ENCODE measurements around the gene TOX3. TPM values are rescaled to one million over a fixed set of nuclear protein-coding genes. Genes with fewer than 3 reads are reported as not detected.

Gene TOX3
- total RNA-seq, 2 donors from 2014 or later: 50.5 to 53.0 TPM

DNA sequence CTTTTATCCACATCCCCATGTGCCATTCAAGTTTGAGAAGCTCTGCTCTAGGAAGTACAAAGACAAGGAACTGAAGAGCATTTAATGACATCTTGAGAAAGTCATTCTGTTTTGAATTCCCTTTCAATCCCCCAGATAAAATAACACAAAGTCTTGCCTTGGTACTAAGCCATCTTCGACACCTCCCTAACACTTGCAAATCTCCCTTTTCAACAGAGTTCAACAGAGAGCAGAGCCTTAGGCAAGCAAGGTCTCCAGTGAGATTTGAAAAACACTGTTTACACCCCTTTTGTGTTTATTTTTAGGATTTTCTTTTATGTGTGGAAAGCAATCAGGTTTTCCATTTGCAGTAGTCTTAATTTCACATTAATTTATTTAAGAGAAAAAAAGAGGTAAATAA lies 13.6 kb downstream of the TOX3 start:
- no peak for DNase-seq
- no peak overlapping the region for H3K27ac ChIP-seq
- H3K4me3 ChIP-seq: no peak overlapping the region
- intact Hi-C loops (cut with DNase I): no loop called here
- no peak overlapping the region for H3K9ac ChIP-seq (ENCODE audit: low read depth in 2 of 2, low read length in 2 of 2)
- H3K27me3 ChIP-seq: no peaks in the 10 kb centered on the region
- no peaks in the 10 kb centered on the region for H3K9me3 ChIP-seq
- TF ChIP-seq, protein P1, sequence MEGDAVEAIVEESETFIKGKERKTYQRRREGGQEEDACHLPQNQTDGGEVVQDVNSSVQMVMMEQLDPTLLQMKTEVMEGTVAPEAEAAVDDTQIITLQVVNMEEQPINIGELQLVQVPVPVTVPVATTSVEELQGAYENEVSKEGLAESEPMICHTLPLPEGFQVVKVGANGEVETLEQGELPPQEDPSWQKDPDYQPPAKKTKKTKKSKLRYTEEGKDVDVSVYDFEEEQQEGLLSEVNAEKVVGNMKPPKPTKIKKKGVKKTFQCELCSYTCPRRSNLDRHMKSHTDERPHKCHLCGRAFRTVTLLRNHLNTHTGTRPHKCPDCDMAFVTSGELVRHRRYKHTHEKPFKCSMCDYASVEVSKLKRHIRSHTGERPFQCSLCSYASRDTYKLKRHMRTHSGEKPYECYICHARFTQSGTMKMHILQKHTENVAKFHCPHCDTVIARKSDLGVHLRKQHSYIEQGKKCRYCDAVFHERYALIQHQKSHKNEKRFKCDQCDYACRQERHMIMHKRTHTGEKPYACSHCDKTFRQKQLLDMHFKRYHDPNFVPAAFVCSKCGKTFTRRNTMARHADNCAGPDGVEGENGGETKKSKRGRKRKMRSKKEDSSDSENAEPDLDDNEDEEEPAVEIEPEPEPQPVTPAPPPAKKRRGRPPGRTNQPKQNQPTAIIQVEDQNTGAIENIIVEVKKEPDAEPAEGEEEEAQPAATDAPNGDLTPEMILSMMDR (IDR thresholded peaks at IDR 0.05): no peak
- H3K36me3 ChIP-seq: no peaks in the 10 kb centered on the region
- H3K4me1 ChIP-seq: no peaks in the 10 kb centered on the region

DNA sequence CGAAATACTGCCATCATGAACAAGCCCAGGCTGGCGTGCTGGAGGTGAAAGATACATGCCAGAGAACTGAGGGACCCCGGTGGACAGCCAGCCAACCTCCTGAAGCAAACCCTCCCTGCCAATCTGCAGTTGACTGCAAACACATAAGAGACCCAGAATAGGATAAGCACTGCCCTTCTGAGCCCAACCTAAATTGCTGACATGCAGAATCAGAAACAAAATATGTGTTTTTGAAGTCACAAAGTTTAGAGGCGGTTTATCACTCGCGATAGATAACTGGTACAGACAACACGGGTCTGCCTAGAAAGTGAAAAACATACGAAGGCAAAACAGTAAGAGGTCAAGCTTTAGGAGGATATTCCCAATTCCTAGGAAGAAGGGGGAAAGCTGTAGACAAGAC lies 14.6 kb downstream of the TOX3 start:
- no peak overlapping the region for H3K9ac ChIP-seq (ENCODE audit: low read depth in 2 of 2, low read length in 2 of 2)
- intact Hi-C loops (cut with DNase I): no loop called here
- H3K27me3 ChIP-seq: no peaks in the 10 kb centered on the region
- H3K4me1 ChIP-seq: no peaks in the 10 kb centered on the region
- H3K27ac ChIP-seq: no peak overlapping the region
- no peaks in the 10 kb centered on the region for H3K9me3 ChIP-seq
- TF ChIP-seq, protein P1 (IDR thresholded peaks at IDR 0.05): no peak
- H3K36me3 ChIP-seq: no peaks in the 10 kb centered on the region
- DNase-seq: no peak
- no peak overlapping the region for H3K4me3 ChIP-seq

DNA sequence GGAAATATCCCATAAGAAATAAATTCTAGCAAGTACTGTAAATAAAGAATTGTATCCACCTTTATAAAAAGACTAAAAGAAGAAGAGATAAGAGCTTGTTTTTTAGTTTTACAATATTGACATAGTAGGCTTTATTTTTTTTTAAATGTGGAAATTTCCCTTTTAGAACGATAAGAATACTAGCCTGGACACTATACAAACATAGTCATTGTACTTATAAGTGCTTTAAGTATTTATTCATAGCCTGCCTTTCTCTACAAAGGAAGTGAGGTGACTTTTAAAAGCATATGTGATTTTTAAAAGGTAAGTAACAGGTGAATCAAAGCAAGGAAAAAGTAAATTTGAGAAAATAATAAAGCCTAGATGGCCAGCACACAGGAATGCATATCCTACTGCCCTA lies 17.7 kb downstream of the TOX3 start:
- no peak for DNase-seq
- no peak overlapping the region for H3K27ac ChIP-seq

DNA sequence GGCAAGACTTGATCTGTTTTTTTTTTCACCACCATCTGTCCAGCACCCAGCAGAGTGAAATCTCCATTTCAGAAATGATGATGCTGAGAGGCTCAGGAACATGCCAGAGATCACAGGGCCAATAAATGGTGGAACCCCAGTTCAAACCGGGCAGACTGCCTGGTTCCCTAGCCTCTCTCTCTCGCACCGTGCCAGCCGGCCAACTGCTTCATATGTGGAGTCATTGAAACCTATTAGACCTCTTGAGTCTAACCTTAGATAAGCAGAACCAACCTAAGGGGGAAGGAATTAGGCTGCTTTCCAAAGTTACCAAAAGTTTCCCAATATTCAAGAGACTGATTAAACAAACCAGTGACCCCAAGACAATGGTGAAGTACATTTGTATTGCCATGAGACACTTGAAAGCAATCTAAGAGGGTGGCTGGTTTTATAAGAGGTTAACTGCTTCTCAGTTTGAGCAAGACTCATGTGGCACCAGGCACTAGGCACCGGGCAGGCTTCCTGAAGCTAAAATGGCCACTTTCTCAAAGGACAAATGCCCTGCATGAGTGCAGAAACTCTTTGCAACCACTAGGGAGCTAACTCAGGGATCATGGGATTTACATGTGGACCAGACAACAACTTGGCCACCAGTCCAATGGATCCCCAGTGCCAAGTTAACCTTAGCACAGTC lies 18.4 kb downstream of the TOX3 start:
- TF ChIP-seq, protein P1 (IDR thresholded peaks at IDR 0.05): no peak
- no peaks in the 10 kb centered on the region for H3K27me3 ChIP-seq
- H3K36me3 ChIP-seq: no peaks in the 10 kb centered on the region
- H3K4me1 ChIP-seq: no peaks in the 10 kb centered on the region
- H3K4me3 ChIP-seq: no peak overlapping the region
- H3K9ac ChIP-seq (ENCODE audit: low read depth in 2 of 2, low read length in 2 of 2): no peak overlapping the region
- H3K9me3 ChIP-seq: no peaks in the 10 kb centered on the region
- H3K27ac ChIP-seq: no peak overlapping the region
- intact Hi-C loops (cut with DNase I): no loop called here
- DNase-seq: no peak

More for the DNA sequence above, 17.7 kb downstream of the TOX3 start:
- TF ChIP-seq, protein P1 (IDR thresholded peaks at IDR 0.05): no peak
- intact Hi-C loops (cut with DNase I): no loop called here
- no peaks in the 10 kb centered on the region for H3K4me1 ChIP-seq
- H3K9me3 ChIP-seq: no peaks in the 10 kb centered on the region
- no peak overlapping the region for H3K9ac ChIP-seq (ENCODE audit: low read depth in 2 of 2, low read length in 2 of 2)
- no peaks in the 10 kb centered on the region for H3K27me3 ChIP-seq
- no peak overlapping the region for H3K4me3 ChIP-seq
- H3K36me3 ChIP-seq: no peaks in the 10 kb centered on the region

DNA sequence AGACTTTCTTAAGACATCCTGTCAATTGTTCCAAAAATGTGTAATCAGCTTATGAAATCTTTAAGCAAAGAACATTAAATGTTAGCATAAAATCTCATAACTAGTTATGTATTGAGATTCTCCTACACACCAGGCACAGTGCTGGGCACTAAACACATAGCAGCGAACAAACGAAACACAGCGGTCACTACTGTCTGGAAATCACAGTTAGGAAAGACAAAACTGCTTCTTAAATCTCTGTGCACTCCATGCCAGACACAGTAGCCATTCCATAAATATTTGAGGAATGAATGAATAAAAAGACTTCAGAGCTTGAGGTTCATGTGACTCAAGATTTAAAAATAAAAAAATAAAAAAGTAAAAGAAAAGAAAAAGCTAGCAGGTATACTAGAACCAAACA lies 20.1 kb downstream of the TOX3 start:
- no peaks in the 10 kb centered on the region for H3K27me3 ChIP-seq
- H3K9me3 ChIP-seq: no peaks in the 10 kb centered on the region
- no peaks in the 10 kb centered on the region for H3K36me3 ChIP-seq
- intact Hi-C loops (cut with DNase I): no loop called here
- DNase-seq: no peak
- H3K4me1 ChIP-seq: no peaks in the 10 kb centered on the region
- H3K9ac ChIP-seq (ENCODE audit: low read depth in 2 of 2, low read length in 2 of 2): no peak overlapping the region
- TF ChIP-seq, protein P1 (IDR thresholded peaks at IDR 0.05): no peak
- no peak overlapping the region for H3K27ac ChIP-seq
- no peak overlapping the region for H3K4me3 ChIP-seq

Data from colonic mucosa (tissue), 4 donors.